HG02973 (cell line): Measurements from ENCODE around the gene SEH1L.
"Not testable (repeated sequence)": the region's sequence is repeated elsewhere in the genome, so short reads cannot be mapped to it uniquely, and the experiment has no call there.

Experiments used
- ATAC-seq: cut with Tn5 transposase; IDR thresholded peaks from one replicate; pipeline ENCODE4 v1.9.1; 2021; ENCODE audit warnings: moderate library complexity; ENCODE audit not compliant: unreplicated experiment

The SEH1L gene

DNA sequence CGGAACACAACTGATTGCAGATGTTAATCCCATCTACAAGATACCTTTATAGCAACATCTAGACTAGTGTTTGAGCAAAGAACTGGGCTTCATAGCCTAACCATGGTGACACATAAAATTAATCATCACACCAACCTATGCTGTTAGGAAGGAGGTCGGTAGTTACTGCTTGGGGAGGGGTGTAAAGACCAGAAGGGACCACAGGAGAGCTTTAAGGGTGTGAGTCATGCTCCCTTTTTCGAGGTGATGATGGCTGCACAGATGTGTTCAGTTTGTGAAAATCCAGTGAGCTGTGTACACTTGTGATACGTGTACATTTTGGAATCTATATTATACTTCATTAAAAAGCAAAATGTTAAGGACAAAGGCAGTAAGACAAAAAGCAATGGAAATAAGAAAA lies 4.6 kb upstream of the SEH1L start:
- no peak for ATAC-seq

DNA sequence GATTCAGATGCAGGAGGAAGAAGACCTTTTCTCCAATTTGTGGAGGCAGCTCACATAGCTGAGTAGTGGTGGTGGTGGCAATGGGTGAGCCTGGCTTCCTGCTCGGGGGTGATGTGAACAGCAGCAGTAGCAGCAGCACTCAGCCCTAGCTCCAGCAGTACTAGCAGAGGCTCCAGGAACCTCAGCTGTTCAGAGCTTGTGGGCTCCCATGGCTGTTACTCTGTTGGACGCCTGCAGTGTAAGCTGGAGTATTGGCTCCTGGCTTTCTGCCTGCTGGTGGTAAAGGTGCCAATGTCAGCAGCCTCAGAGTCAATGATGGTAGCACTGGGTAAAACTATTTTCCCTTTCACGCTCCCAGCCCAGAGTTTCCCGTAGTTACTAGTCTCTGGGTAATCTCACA lies 3.1 kb upstream of the SEH1L start:
- no peak for ATAC-seq

DNA sequence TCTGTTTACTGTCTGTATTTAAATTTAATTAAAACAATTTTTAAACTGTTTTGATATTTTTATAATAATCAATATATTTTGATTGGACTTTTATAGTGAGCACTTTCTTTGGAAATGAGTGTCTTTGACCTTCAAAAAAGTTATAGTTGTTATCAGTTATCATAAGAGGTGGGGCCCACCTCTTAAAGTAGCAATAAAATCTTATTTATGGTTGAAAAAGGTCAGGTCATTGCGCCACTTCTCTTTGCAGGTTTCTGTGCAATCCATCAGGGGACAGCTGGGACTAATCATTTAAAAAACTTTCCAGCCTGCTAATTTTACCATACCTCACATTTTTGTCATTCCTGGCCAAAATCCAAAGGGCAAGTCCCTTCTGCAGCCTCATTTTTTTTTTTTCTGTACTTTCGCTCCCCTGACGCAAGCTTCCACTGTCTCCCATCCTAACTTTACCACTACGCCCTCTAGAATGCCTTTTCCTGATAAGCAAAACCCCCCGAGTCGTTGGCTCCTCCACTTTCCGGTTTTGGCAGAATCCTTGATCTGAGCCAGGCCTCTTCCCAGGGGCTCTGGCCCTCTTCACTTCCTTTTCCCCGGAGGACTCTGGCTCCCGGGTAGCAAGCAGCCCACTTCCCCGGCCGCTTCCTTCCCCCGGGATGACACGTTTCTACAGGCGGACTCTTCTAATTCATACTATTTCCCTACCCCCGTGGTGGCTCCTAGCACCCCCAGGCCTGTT lies 1.1 kb upstream of the SEH1L start:
- ATAC-seq, result no peak

DNA sequence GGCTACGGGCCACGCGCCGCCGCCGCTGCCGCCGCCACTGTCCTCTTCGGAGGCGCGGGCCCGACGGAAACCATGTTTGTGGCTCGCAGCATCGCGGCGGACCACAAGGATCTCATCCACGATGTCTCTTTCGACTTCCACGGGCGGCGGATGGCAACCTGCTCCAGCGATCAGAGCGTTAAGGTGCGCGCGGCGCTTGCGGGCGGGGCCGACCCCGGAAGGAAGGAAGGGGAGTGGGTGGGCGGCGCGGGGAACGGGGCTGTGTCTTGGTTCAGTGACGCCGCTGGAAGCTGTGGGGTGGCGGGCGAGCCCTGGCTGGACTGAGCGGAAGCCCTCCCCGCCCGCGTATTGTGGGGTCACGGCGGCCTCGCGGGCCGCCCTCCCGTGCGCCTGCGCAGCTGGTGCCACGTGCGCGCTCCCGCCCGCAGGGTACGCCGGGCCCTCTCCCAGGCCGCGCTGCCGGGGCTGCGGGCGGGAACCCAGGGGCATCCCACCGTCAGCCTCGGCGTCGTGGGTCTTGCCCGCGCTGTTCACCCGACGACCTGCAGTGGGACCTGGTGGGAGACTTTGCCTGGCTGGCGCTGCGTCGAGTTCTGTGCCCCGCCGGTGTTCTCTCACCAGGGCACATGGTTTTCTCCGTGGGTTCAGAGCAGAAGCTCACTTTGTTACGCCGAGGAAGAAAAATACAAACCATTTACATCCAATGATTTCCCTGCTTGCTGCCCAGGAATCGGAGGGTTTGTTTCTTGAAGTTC lies 416 bp downstream of the SEH1L start:
- peak; percentile 73 for ATAC-seq

DNA sequence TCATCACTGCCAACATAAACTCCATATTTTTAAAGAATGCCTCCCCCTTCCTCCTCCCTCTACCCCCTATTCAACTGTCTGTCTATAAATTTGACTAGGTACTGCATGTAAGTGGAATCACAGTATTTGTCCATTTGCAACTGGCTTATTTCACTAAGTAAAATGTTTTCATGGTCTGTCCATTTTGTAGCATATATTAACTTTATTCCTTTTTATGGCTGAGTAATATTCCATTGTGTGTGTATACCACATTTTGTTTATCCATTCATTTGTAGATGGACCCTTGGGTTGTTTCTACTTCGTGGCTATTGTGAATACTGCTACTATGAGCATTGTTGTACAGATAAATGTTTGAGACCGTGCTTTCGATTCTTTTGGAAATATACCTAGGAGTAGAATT lies 10.7 kb downstream of the SEH1L start:
- no peak for ATAC-seq

DNA sequence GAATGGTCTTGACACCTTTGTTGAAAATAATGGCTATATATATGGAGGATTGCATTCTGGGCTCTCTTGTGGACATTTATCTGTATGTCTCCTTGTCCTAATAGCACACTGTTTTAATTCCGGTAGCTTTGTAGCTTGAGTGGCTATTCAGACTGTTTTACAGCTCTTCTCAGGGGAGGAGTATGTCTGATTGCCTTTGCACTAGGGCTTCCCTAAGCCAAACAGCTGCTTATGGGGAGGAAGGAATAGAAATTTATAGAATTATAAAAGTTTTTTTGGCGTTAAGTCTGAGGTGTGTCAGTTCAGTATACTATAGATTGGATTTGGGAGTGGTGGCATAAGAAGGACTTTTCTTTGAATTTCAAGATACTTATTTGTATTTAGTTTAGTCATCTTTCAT lies 12.6 kb downstream of the SEH1L start:
- ATAC-seq, result no peak

DNA sequence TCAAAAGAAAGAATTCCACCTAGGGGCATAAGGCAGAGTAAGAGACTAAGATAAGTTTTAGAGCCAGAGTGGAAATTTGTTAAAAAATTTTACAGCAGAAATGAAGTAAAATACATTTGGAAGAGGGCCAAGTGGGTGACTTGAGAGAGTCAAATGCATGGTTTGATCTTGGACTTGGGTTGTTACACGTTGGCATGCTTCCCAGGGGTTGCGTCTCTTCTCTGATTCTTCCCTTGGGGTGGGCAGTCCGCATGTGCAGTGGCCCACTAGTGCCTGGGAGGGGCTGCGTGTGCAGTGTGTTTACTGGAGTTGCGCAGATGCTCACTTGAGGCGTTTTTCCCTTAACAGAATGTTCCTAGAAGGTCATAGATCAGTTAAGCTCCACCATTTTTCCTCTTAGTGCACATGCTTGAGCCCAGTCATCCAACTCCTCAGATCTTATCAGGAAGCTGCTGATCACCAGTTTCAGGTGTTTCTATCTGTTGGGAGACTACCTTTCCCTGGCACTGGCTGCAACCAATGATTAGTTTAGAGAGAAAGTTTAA lies 13.1 kb downstream of the SEH1L start:
- ATAC-seq, result no peak

DNA sequence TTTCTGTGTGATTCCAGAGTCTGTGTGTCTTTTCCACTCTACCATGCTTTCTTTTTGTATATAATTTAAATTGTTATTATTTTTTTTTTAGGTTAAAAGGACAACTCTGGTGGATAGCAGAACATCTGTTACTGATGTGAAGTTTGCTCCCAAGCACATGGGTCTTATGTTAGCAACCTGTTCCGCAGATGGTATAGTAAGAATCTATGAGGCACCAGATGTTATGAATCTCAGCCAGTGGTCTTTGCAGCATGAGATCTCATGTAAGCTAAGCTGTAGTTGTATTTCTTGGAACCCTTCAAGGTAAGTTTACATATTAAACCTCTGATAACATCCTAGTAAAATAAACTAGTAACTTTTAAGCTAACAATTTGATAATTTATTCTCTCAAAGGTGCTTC lies 15.3 kb downstream of the SEH1L start:
- no peak for ATAC-seq

DNA sequence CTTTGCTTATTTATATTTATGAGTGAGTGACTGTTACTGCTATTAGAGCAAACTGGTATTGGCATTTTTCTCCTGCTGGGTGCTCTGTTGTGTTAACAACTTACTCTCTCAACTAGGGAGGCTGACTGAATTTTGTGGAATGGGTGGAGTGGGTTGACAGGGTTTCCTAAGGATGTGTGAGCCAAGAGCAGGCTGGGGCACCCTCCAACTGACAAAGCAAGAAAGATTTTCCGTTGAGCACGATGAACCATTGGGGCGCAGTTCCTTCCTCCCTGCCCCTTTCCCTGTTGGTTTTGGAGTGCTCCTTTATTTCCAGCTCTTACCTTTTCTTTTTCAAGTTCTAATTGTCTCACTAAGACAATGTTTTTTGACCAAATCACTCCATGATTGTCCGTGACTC lies 20.3 kb downstream of the SEH1L start:
- no peak for ATAC-seq

DNA sequence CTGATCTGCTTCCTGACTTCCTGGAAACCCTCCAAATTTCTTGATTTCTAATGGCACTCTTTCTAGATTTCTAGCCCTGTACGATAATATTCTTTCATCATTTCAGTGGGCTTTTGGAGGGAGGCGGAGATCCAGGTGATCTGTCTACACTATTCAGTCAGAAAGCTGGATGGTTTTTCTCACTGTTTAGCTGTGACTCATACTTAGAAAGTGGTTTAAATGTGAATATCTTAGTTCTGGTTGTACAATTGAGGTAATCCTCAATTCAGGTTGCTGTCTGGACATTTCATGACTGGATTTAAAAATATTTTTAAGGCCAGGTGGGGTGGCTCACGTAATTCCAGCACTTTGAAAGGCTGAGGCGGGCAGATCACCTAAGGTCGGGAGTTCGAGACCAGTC lies 20.8 kb downstream of the SEH1L start:
- no peak for ATAC-seq

DNA sequence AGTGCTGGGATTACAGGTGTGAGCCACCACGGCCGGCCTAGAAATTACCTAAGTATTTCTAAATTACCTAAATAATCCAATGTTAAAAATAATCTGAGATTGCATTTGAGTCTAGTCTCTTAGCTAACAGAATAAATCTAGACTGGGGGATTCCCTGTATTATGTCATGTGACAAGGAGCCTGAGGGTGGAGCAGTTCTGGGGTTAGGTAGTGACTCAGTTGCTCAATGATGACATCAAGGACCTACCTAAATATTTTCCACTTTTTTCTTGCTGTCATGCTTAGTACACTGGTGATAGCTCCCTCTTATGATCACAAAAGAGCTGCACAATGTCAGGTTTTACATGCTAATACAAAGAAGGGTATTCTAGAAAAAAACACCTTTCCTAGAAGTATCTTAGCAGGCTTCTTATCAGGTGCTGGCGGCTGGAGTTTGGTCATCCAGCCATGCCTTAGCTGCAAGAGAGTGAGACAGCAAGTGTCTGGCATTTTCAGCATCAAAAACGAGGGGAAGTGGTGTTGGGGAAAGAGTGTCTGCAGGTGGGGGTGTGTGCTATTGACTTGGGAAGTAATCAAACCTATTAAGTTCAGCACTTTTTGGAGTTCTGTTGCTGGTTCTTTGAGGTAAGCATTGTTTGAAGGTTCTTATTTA lies 25.9 kb downstream of the SEH1L start:
- ATAC-seq, result no peak

DNA sequence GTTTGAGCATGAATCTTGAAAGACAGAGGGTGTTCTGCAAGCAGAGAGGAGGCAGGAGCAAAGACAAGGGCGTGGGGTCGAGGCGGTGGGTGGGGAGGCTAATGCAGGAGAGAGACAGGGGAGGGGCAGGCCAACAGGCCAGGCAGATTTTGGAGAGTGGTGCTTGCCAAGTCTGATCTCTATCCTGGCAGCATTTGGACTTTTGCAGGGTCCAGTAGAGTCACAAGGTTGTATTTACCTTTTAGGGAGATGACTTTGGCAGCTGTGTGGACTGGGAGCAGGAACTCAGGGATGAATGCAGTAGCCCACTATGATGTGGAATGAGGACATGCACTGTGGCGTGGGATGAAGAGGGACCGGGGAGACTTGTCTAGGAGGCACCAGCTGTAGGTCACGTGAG lies 27.7 kb downstream of the SEH1L start:
- ATAC-seq, result no peak

DNA sequence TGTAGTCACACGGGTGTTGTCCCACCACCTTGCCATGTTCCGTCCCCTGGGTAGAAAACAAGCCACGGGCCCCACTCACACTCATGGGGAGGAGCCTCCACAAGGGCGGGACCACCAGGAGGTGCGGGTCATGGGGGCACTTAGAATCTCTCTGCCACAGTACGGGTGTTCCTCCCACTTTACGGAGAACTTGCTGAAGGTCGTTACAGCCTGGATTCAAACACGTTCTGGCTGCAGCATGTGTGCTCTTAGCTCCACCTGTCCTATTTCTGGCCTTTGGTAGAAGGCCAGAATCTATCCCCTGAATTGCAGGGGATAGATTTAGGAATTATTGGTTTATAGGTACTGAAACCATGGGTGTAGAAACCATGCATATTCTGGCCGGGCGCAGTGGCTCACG lies 28.5 kb downstream of the SEH1L start:
- no peak for ATAC-seq

DNA sequence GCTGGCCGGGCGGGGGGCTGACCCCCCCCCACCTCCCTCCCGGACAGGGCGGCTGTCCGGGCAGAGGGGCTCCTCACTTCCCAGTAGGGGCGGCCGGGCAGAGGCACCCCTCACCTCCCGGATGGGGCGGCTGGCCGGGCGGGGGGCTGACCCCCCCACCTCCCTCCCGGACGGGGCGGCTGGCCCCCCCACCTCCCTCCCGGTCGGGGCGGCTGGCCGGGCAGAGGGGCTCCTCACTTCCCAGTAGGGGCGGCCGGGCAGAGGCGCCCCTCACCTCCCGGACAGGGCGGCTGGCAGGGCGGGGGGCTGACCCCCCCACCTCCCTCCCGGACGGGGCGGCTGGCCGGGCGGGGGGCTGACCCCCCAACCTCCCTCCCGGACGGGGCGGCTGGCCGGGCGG lies 32.3 kb downstream of the SEH1L start:
- not testable (repeated sequence) for ATAC-seq

DNA sequence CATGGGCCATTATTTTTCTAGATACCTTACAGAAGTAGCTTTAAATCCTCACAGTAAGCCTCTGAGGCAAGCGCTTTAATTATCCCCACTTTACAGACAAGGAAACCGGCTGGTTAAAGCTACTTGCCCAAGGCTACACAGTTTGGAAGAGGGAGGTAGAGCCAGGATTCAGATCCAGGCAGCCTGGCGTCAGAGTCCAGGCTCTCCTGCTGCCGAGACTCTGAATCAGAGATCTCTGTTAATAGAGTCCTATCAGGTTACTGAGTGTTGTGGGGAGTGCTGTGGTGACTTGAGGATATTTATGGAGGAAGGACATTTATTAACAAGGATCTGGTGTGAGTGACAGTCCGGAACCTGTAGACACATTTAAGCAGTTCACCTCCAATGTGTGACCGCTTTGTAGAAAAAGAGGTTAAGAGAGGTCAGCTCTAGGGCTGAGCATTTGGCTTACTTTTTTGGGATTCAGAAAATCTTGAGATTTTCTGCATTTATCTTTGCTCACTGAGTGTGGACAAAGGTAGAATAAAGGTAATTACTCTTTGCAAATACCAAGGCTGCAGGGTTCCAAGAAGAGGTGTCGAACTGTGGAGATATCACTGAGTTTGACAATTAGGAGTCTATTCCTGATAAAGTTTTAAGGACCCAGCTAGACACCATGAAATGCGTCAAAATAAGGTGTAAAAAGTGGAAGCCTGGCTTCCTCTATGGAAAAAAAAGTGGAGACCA lies 41.7 kb downstream of the SEH1L start:
- no peak for ATAC-seq

DNA sequence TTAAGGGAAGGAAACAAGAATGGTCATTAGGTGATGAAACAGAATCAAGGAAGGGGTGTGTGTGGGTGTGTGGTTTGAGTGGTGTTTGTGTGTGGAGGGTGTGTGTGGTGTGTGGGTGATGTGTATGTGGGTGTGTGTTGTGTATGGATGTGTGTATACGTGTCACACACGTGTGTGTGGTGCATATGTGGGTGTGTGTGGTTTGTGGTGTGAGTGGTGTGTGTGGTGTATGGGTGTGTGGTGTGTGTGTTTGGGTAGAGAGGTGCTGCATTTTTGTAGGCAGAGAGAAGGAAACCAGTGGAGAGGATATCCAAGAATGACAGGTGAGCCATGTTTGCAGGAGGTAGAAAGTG lies 42.3 kb downstream of the SEH1L start:
- ATAC-seq, result no peak

DNA sequence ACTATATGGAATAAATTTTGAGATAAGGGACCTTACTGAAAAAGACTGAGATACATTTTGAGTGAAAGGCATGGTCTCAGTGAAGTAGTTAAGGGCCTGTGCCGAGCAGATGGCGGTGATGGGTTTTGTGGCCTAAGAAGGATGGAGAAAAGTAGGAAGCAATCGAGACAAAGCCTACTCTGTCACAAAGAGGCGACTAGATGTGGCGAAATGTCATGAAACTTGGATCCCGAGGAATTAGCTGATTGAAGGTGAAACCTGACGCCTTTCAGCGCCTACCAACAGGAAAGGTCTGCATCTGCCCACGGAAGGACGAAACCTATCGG lies 42.8 kb downstream of the SEH1L start:
- ATAC-seq, result no peak

DNA sequence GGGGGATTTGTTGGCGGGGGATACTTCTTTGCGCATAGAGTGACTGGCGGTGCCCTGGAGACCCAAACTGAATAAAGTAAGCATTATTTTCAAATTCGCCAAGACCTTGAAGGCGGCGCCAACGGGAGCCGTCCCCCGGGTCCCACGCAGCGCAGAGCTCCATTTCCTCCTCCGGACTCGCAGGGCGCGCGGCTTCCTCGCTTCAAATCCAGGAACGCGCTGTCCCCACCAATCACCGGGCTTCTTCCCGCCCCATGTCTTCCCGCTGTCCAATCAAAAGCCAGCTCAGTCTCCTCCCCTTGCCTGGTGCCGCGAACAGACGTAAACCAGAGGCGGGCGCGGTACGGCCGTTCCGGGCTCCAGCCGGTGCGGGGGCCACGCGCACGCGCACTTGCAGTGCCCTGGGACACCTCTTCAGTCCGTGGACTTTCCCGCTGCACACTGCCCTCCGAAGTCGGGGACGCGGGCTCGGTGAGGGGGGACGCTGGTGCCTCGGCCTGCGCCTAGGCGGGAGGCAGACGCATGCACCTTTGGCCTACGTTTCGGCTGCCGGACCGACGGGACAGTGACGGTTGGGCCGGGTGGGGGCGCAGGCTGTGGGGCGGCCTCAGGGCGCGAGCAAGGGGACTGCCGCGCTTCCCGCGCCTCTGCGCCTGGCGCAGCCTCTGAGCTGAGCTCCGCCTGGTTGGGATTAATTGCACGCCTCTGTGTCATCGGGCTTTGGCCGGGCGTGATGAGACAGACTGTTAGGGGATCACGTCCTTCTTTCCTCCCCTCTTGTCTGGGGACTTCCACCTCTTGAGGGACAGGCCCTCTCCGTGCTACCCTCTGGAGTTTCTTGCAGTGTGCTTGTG lies 43.4 kb downstream of the SEH1L start, which contains the start of gene CEP192:
TSS of gene CEP192 (plus strand) at position 396 of the 854 bp plus-strand sequence. CDS start 8,063 bp downstream, outside the sequence.
- peak; percentile 73 for ATAC-seq

DNA sequence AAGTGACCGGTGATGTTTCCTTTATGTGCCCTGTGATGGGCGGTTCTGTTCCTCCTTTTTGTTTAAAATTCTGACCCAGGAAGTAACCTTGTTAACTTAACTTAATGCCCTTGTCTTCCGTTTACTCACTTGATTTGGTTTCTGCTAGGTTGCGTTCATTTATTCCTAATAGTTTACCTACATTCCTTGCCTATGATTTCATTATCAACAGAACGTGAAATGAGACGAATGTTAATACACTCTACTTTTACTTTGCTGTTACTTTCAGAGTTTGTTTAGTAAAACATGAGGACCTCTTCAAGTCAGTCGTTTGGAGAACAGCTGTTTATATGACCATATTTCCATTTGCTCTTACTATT lies 44.0 kb downstream of the SEH1L start:
- ATAC-seq, result peak; percentile 5

DNA sequence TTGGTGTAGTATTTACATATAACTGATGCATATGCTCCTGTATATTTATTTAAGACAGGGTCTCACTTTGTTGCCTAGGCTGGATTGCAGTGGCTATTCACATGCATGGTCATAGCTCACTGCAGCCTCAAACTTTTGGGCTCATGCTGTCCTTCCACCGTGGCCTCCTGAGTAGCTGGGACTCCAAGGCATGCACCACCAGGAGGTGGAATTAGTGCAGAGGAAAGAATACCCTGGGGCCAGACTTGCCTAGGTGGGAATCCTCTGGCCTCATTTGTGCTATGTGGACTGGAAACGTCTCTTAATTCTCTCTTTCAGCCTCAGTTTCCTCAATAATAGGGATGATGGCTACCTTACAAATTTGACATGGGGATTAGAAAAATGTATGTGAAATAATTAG lies 45.6 kb downstream of the SEH1L start:
- no peak for ATAC-seq
